ENCODE results near the gene CCDC3. TPM values are rescaled to one million over a fixed set of nuclear protein-coding genes. Genes with fewer than 3 reads are reported as not detected.

CCDC3 gene
- total RNA-seq, 1 experiment from 2014 or later = 0.42 TPM

DNA sequence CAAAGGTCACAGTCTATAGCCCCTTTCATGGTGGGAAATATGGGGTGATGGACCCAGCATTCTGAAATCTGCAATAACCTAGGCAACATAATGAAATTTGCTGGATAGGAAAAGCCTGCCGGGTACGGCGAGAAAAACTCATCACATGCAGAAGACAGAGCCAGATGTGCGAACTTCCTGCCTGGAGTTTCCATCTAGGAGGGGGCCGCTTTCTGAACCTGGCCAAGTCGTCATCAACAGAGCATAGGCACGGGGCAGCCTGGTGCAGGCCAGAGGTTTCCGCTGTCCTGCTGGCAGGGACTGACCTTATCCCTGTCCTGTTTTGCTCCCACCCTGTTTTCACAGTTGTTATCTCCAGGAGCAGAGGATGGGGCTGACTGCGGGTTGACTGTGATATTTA is 27.4 kb downstream of the CCDC3 start:
- no peak for DNase-seq (ENCODE audit: low read depth, low spot score)
- in situ Hi-C loops (cut with HindIII; ENCODE audit: low pct_unique_long_range_greater_than_20kb, low sequenced_read_pairs) = no loop called here

DNA sequence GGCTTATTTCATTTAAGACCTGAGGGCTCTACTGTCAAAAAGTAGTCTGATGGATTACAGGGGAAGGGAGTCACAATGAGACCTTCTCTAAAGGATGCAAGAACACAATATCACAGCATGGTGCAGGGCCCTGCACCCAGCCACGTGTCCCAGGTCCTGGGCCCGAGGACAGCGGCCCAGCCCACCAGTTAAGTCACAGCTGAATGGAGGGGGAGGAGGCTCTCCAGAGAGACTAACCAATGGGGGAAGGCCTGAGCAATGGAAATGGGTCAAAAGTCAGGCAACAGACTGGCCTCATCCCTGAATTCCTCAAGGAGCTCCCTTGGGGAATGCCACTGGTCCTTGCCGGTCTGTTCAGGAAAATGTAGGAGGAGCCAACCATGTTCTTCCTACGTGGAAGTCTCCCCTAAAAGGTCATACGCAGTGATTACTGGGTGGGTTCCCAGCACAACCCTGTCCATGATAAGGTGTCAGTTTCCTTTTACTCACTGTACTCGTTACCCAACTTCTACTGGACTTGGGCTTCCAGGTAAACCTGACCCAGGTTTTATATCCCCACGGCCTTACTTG is 28.3 kb downstream of the CCDC3 start:
- in situ Hi-C loops (cut with HindIII; ENCODE audit: low pct_unique_long_range_greater_than_20kb, low sequenced_read_pairs) = no loop called here
- DNase-seq (ENCODE audit: low read depth, low spot score) = no peak

DNA sequence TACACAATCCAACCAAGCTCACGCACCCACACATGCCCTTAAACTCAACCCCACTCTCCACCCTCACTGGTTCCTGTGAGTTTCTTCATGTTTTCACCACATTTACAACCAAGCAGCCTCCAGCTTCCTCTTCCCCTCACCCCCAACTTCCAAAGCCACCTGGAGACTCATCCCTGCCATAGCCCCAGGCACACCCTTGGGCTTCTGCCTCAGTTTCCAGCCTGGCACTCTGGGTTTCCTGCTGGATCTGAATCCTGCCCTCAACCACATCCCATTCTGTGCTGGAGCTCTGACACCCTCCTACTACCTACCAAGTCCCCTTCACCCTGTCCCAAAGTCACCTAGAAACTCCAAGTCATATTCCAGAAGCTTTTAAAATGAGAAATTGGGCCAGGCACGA is 29.4 kb downstream of the CCDC3 start:
- in situ Hi-C loops (cut with HindIII; ENCODE audit: low pct_unique_long_range_greater_than_20kb, low sequenced_read_pairs) = no loop called here
- DNase-seq (ENCODE audit: low read depth, low spot score) = no peak

DNA sequence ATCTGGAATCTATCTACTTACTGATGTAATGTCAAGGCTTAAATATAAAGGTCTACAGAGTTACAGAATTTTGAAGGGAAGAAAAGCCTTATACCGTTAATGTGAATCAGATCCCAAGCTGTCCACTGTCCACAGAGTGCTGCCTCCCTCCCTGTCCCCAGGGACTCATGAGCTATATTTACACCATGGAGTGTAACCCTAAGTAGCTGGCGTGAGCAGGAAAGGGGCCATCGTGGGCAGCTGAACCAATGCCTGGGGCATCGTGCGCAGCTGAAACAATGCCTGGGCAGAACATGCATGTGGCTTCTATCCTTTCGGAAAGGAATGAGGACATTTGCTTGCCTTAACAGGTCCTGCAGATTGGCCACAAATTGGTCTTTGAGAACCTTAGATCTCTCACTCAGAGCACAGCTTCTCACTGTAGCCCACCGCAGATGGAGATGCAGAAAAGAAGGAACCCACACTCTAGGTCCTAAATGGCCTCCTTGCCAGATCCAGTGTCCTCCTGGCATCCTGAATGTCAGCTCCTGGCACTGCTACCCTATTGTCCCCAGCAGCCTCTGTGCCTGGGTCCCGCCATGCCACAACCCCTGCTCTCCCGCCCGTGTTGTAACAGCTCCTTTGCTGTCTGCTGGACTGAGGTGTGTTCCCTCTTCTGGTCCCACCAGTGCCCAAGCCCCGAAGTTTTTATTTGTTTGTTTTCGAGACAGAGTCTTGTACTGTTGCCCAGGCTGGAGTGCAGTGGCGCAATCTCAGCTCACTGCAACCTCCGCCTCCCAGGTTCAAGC is 30.3 kb downstream of the CCDC3 start:
- in situ Hi-C loops (cut with HindIII; ENCODE audit: low pct_unique_long_range_greater_than_20kb, low sequenced_read_pairs) = no loop called here
- no peak for DNase-seq (ENCODE audit: low read depth, low spot score)

DNA sequence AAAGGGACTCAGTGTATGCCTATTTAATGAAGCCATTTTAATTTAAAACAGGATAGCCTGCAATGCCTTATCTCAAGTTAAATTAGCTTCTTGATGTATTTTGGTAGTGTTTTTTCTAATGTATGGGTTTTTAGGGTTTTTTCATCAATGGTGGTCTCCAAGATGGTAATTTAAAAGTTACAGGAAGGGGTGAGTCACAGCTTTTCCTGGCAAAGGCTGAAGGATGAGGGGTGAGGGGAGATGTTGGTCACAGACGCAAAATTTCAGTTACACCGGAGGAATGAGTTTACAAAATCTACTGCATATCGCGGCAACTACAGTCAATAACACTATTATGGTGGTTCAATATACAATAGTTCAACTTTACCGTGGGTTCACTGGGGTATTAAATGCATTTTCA is 31.6 kb downstream of the CCDC3 start:
- in situ Hi-C loops (cut with HindIII; ENCODE audit: low pct_unique_long_range_greater_than_20kb, low sequenced_read_pairs) = no loop called here
- no peak for DNase-seq (ENCODE audit: low read depth, low spot score)

DNA sequence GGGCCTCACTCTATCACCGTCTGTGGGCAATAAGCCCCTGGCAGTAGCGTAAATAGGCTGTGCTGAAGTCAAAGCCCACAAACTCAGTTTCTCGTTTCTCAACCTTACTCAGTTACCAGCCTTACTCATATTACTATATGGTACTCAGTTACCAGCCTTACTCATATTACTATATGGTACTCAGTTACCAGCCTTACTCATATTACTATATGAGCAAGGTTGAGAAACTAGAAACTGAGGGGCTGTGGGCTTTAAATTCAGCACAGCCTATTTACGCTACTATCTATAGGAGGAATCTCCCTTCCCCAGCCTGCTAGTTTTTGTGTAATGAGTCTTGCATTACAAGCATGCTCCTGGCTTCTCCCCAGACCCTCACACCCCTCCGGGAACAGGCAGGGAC is 35.4 kb downstream of the CCDC3 start:
- no peak for DNase-seq (ENCODE audit: low read depth, low spot score)
- in situ Hi-C loops (cut with HindIII; ENCODE audit: low pct_unique_long_range_greater_than_20kb, low sequenced_read_pairs) = no loop called here

DNA sequence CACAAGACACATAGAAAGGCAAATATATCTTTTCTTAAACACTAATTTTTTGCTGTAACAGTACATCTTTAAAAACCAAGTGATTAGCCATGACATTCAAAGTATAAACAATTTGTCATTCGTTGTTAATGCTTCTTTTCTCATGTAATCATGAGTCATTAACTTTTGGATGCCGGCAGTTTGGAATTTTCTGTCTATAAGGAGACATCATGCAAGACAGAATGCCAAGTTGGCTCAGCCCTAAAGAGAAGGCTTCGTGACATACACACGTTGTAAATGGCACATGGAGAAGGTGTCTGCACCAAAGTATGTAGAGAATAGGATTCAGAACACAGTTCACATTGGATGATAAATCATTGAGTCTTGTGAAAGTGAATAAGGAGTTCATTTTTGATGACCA is 35.9 kb downstream of the CCDC3 start:
- in situ Hi-C loops (cut with HindIII; ENCODE audit: low pct_unique_long_range_greater_than_20kb, low sequenced_read_pairs) = no loop called here
- DNase-seq (ENCODE audit: low read depth, low spot score) = no peak

DNA sequence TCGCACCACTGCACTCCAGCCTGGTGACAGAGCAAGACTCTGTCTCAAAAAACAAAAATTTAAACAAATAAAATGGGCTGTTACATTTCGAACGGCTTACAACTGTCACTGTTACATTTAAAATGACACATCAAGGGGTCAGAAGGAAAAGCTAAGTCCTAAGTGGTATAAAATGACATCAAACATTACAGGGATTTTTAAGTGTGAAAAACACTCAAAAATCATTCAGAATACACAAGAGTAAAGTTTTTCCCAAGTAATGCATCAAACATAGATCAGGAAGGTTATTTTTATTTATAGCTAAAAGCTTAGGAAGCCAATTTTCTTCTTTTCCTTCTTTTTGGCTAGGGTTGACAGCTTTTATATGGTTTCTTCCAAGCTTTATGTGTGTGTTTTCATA is 39.0 kb downstream of the CCDC3 start:
- no peak for DNase-seq (ENCODE audit: low read depth, low spot score)
- in situ Hi-C loops (cut with HindIII; ENCODE audit: low pct_unique_long_range_greater_than_20kb, low sequenced_read_pairs) = no loop called here

DNA sequence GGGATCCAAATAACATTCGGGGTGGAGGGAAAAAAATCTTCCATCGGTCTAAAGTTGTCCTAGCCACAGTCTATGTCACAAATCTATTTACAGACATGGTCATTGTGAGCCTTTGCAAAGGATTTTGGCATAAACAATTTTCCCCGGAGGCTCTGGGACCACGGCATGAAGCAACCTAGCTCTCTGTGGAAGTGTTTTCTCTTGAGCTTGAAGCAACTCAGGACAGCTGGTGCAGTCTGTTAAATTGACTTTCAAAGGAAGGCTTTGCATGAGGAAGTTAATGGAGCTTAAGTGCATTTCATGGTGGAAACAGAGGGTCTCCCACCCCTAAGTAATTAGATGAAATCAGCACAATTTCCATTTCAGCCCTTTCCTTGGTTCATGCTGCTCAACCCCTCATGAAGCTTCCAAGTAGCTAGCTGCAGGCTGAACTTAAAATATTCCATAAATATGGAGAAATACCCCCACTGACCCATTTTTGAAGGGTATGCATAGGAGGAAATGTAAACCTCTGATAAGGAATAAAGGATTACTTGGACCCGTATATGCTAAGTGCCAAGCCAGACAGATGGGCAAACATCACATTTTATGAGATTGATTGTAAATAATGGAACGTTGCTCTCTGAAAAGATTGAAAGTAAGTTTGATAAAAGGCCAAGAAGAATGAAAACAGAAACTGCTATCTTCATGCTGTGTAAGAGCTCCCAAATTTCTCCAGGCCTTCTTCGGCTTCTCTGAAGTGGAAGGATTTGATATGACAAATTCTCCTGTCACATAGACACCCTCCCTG is 39.9 kb downstream of the CCDC3 start:
- no peak for DNase-seq (ENCODE audit: low read depth, low spot score)
- in situ Hi-C loops (cut with HindIII; ENCODE audit: low pct_unique_long_range_greater_than_20kb, low sequenced_read_pairs) = no loop called here

DNA sequence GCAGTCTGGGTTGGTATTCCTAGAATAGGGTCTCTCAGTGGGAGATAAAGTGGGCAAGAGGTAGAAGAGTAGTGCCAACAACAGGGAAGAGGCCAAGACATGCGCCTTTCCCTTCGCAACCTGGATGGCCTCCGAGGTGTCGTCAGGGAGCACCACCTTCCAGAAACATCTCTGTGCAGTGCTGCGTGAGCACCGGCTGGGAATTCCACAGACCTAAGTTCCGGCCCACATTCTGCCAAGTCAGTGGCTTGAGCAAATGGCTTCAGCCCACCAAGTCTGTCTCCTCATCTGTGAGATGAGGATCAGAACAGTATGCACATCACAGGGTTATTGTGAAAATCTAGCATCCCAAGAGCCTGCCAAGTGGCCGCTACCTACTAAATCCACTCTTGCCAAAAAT is 40.6 kb downstream of the CCDC3 start:
- in situ Hi-C loops (cut with HindIII; ENCODE audit: low pct_unique_long_range_greater_than_20kb, low sequenced_read_pairs) = no loop called here
- DNase-seq (ENCODE audit: low read depth, low spot score) = no peak

DNA sequence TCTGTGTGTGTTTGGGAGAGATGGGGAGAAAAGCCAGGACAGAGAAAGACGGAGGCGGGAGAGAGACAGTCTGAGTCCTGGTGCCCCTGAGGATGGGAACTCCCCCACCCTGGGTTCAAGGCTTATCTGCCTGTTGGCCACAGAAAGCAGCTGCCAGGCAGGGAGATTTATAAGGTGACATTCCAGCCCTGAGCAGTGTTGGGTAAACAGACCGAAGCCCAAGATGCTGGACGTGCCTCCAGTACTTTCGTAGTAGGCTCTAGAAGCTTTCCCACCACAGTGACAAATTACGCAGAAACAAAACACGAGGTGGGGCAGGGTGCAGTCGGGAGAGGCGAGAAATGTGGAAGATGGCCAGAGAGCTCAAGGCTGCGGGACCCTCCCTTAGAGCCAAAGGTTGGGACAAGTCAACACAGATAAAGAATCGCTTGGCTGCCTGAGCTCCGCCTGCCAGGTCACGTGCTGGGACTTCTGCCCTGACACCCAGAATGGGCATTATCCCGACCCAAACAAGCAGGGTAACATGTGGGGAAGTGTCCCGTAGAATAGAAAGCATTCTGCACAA is 41.1 kb downstream of the CCDC3 start:
- no peak for DNase-seq (ENCODE audit: low read depth, low spot score)

DNA sequence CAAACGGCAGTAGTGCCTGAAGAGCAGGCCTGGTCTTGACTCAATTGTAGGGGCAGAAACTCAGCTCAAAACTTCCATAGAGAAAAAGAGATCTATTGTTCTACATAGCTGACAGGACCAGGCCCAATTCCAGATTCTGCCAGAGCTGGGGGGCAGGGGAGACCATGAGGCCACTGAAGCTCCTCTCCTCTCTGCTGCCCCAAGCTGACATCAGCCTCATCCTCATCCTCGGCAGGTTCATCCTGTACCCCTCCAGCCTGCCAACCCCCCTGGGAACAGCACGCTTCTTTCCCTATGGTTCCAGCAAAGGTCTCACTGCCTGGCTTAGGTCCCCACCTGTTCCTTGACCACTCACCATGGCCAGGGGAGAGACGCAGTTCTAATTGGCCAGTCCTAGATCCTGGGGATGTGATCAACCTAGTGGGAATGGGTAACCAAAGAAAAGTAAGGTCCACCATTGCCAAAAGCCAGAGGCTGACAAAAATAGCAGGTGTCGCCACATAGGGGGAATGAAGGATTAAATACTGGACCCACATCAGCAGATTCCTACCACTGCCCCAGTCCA is 42.9 kb downstream of the CCDC3 start:
- in situ Hi-C loops (cut with HindIII; ENCODE audit: low pct_unique_long_range_greater_than_20kb, low sequenced_read_pairs) = no loop called here
- DNase-seq (ENCODE audit: low read depth, low spot score) = no peak

More for the DNA sequence above, 41.1 kb downstream of the CCDC3 start:
- in situ Hi-C loops (cut with HindIII; ENCODE audit: low pct_unique_long_range_greater_than_20kb, low sequenced_read_pairs) = no loop called here

DNA sequence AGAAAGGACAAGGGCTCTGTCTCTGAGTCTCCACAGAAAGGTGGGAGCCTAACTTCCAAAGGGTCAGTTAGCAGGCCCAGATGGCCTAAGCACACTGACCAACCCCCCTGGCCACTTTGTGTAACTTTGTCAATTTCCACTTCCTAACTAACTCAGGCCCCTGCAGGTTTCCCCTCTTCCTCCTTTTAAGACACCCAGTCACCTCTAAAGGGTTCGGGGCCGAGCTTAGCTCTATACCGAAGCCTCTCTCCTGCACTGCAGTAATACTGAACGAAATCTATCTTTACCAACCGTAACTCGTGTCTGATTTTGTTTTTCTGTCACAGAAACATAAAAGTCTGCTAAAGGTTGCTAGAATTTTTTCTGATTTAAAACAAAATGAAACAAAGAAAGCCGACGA is 44.4 kb downstream of the CCDC3 start:
- in situ Hi-C loops (cut with HindIII; ENCODE audit: low pct_unique_long_range_greater_than_20kb, low sequenced_read_pairs) = no loop called here
- no peak for DNase-seq (ENCODE audit: low read depth, low spot score)

DNA sequence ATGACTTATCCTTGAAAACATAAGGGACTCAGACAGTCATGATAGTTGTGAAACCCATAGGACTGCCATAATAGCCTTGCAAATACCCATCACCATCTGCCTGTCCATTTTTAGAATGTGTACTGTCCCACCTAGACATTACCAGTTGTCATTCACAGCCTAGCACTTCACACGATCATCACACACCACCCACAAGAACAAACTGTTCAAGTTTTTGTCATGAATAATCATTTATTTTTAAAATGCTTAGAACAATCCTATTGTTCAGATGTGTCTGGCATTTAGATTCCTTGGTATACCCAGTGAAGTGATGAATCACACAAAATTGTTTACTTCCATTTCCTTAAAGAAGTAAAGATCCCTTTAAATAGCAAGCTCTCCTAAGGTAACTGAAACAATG is 46.6 kb downstream of the CCDC3 start:
- DNase-seq (ENCODE audit: low read depth, low spot score) = no peak

DNA sequence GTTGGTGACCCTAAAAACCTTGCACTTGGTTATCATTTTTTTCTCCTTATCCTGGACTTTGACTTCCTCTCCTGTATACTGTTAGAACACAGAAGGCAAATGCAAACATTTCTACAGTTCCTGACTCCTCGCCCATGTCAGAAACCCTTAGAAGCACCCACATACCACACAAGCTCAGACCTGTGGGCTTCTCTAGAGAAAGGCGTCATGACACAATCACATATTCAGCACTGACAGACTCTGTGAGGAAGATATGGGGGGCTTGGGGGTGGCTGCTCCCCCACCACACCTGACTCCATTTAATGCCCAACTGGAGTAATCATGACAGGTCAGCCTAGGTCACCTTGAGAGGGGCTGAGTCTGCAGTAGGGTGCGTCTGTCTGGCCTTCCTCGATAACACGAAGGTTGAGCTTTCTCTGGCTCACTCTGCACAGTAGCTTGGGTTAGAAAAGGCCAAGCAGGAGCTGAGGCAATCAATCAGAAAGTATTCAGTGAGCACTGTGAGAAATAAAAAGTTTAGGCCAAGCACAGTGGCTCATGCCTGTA is 50.9 kb downstream of the CCDC3 start:
- in situ Hi-C loops (cut with HindIII; ENCODE audit: low pct_unique_long_range_greater_than_20kb, low sequenced_read_pairs) = no loop called here
- DNase-seq (ENCODE audit: low read depth, low spot score) = no peak

More for the DNA sequence above, 46.6 kb downstream of the CCDC3 start:
- in situ Hi-C loops (cut with HindIII; ENCODE audit: low pct_unique_long_range_greater_than_20kb, low sequenced_read_pairs) = no loop called here

DNA sequence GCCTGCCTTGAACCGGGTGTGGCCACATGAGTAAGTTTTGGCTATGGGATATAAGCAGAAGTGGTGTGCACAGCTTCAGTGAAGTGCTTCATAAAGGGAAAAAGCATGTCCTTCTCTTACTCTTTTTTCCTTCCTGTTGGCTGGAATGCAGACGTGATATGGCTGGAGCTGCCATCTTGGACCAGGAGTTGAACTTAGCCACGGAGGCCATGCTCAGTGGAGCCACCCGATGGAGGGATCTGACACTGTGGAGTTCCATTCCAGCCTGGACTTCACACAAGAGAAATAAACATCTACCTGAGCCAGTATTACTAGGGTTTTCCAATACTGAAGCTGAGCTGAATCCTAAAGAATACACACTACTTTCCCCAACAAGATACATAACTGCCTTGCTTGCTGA is 52.3 kb downstream of the CCDC3 start:
- in situ Hi-C loops (cut with HindIII; ENCODE audit: low pct_unique_long_range_greater_than_20kb, low sequenced_read_pairs) = no loop called here
- DNase-seq (ENCODE audit: low read depth, low spot score) = peak; percentile 32

DNA sequence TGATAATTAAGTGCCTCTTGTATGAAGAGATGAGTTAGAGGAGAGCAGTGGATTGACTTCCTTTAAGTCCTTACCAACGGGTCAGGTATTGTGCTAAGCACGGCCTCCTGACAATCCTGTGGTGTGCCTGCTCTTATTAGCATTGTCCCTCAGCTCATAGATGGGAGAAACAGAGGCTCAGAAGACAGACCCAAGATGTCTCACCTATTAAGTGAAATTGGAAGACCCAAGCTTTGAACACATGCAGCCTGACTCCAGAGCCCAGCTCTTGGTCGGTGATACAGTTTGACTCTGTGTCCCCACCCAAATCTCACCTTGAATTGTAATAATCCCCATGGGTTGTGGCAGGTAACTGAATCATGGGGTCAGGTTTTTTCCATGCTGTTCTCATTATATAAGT is 53.8 kb downstream of the CCDC3 start:
- no peak for DNase-seq (ENCODE audit: low read depth, low spot score)
- in situ Hi-C loops (cut with HindIII; ENCODE audit: low pct_unique_long_range_greater_than_20kb, low sequenced_read_pairs) = no loop called here

DNA sequence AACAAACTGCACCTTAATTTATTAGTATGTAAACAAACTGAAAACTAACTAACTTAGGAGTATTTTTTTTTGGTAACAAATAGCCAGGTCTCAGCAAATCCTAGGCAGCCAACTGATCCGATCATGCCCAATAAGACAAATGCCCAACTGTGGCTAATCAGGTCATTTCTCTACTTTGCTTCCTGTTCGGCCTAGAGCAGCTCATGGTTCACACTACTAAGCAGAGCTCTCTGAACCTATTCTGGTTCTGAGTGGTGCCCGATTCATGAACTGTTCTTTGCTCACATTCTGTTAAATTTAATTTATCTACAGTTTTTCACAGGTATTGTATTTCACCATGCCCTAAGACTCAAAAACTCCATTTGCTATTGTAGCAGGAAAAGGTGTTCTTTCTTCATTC is 55.1 kb downstream of the CCDC3 start:
- DNase-seq (ENCODE audit: low read depth, low spot score) = no peak
- in situ Hi-C loops (cut with HindIII; ENCODE audit: low pct_unique_long_range_greater_than_20kb, low sequenced_read_pairs) = no loop called here
